Parathyroid adenoma (tissue), 2 donors: ENCODE measurements around the gene BCKDK.
"Not testable (repeated sequence)": the region's sequence is repeated elsewhere in the genome, so short reads cannot be mapped to it uniquely, and the experiment has no call there.

ENCODE experiments used
- H2AFZ ChIP-seq: fragments of 300-600 bp; sonication (generic); one replicate; pipeline ENCODE4 v1.7.0; 2017; ENCODE audit warnings: antibody characterized with exemption, mild to moderate bottlenecking
- H3K27ac ChIP-seq: fragments of 300-600 bp; sonication (generic); one replicate; pipeline ENCODE4 v1.7.0; 2017
- H3K27me3 ChIP-seq: fragments of 300-600 bp; sonication (generic); one replicate; pipeline ENCODE4 v1.7.0; 2017; ENCODE audit warnings: low read length; ENCODE audit not compliant: control insufficient read depth, insufficient read depth
- H3K36me3 ChIP-seq: fragments of 300-600 bp; sonication (generic); one replicate; pipeline ENCODE4 v1.7.0; 2017; ENCODE audit warnings: low read length; ENCODE audit not compliant: control insufficient read depth, insufficient read depth
- H3K4me1 ChIP-seq: fragments of 300-600 bp; sonication (generic); one replicate; pipeline ENCODE4 v1.7.0; 2017; ENCODE audit warnings: control low read depth
- H3K4me2 ChIP-seq: fragments of 300-600 bp; sonication (generic); one replicate; pipeline ENCODE4 v1.7.0; 2017; ENCODE audit warnings: low read length
- H3K4me3 ChIP-seq: fragments of 300-600 bp; sonication (generic); one replicate; pipeline ENCODE4 v1.7.0; 2017; ENCODE audit warnings: low read depth, low read length
- H3K79me2 ChIP-seq: fragments of 300-600 bp; sonication (generic); one replicate; pipeline ENCODE4 v1.7.0; 2017; ENCODE audit warnings: control low read depth
- H3K9ac ChIP-seq: fragments of 300-600 bp; sonication (generic); one replicate; pipeline ENCODE4 v1.7.0; 2017; ENCODE audit warnings: mild to moderate bottlenecking
- H3K9me3 ChIP-seq: fragments of 300-600 bp; sonication (generic); one replicate; pipeline ENCODE4 v1.7.0; 2017; ENCODE audit warnings: low read length; ENCODE audit not compliant: control insufficient read depth
- TF ChIP-seq, protein P1 (sequence below): fragments of 300-600 bp; sonication (generic); IDR thresholded peaks from one replicate; pipeline ENCODE4 v1.7.0; 2017; ENCODE audit warnings: antibody characterized with exemption, mild to moderate bottlenecking
- donor health status: primary hyperparathyroidism.

The BCKDK gene

GRCh38 chr16:31148281-31148728 is 40.1 kb downstream of the BCKDK start:
- TF ChIP-seq, protein P1, sequence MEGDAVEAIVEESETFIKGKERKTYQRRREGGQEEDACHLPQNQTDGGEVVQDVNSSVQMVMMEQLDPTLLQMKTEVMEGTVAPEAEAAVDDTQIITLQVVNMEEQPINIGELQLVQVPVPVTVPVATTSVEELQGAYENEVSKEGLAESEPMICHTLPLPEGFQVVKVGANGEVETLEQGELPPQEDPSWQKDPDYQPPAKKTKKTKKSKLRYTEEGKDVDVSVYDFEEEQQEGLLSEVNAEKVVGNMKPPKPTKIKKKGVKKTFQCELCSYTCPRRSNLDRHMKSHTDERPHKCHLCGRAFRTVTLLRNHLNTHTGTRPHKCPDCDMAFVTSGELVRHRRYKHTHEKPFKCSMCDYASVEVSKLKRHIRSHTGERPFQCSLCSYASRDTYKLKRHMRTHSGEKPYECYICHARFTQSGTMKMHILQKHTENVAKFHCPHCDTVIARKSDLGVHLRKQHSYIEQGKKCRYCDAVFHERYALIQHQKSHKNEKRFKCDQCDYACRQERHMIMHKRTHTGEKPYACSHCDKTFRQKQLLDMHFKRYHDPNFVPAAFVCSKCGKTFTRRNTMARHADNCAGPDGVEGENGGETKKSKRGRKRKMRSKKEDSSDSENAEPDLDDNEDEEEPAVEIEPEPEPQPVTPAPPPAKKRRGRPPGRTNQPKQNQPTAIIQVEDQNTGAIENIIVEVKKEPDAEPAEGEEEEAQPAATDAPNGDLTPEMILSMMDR, result no peak
- no peak overlapping the region for H3K9ac ChIP-seq
- H3K36me3 ChIP-seq, result no peaks in the 10 kb centered on the region
- H3K79me2 ChIP-seq, result no peaks in the 10 kb centered on the region
- no peaks in the 10 kb centered on the region for H3K27me3 ChIP-seq
- peak overlapping the region; percentile 42 for H3K4me2 ChIP-seq
- peak overlapping the region; percentile 83 for H2AFZ ChIP-seq
- no peaks in the 10 kb centered on the region for H3K9me3 ChIP-seq
- H3K4me1 ChIP-seq, result no peaks in the 10 kb centered on the region
- no peak overlapping the region for H3K27ac ChIP-seq
- no peak overlapping the region for H3K4me3 ChIP-seq

DNA sequence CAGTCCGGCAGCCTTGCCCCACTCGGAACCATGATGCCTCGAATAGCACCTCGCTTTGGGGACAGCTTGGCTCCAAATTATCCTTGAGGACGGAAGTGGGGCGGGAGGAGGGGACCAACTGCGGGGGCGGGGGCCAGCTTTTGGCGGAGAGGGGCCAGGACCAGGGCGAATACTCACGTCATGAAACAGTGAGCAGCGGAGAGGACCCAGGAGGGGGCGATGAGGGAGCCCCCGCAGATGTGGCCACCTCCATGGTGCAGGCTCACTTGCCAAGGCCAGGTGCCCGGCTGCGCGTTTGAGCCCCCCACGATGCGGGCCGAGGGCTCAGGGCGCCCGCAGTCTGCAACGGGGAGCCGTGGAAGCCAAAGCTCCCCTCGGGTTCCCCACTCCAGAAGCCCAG is 40.7 kb downstream of the BCKDK start:
- TF ChIP-seq, protein P1, result no peak
- H3K4me1 ChIP-seq, result no peaks in the 10 kb centered on the region
- H3K4me3 ChIP-seq, result no peak overlapping the region
- no peak overlapping the region for H3K27ac ChIP-seq
- no peak overlapping the region for H3K9ac ChIP-seq
- H3K79me2 ChIP-seq, result no peaks in the 10 kb centered on the region
- H3K27me3 ChIP-seq, result no peaks in the 10 kb centered on the region
- no peak overlapping the region for H2AFZ ChIP-seq
- H3K9me3 ChIP-seq, result no peaks in the 10 kb centered on the region
- H3K4me2 ChIP-seq, result no peak overlapping the region
- H3K36me3 ChIP-seq, result no peaks in the 10 kb centered on the region

- TF ChIP-seq, protein P1, result no peak
- H3K27ac ChIP-seq, result no peak overlapping the region
Measured at GRCh38 chr16:31149332-31149731, 41.1 kb downstream of the BCKDK start.

GRCh38 chr16:31149894-31150890 is 42.0 kb downstream of the BCKDK start, which contains the start of gene PRSS36:
Gene PRSS36, minus strand, starts transcription at chr16:31150066. Its CDS starts 31 bp downstream, at chr16:31150035.
- Histone ChIP-seq H3K36me3 (no peaks in the 10 kb centered on the region), H3K9me3 (no peaks in the 10 kb centered on the region), H3K79me2 (no peaks in the 10 kb centered on the region), H2AFZ (no peak within 1 kb of the TSS), H3K4me2 (no peak within 1 kb of the TSS), H3K4me3 (no peak within 1 kb of the TSS), H3K9ac (no peak within 1 kb of the TSS), H3K27me3 (no peaks in the 10 kb centered on the region), H3K27ac (no peak within 1 kb of the TSS), H3K4me1 (no peaks in the 10 kb centered on the region)
- TF ChIP-seq, protein P1, result no peak

More at GRCh38 chr16:31149332-31149731, 41.1 kb downstream of the BCKDK start:
- H3K4me2 ChIP-seq, result no peak overlapping the region
- no peak overlapping the region for H2AFZ ChIP-seq
- H3K36me3 ChIP-seq, result no peaks in the 10 kb centered on the region
- H3K4me1 ChIP-seq, result no peaks in the 10 kb centered on the region
- H3K4me3 ChIP-seq, result no peak overlapping the region
- no peaks in the 10 kb centered on the region for H3K79me2 ChIP-seq
- no peak overlapping the region for H3K9ac ChIP-seq
- H3K27me3 ChIP-seq, result no peaks in the 10 kb centered on the region
- H3K9me3 ChIP-seq, result no peaks in the 10 kb centered on the region

GRCh38 chr16:31150976-31151375 is 42.8 kb downstream of the BCKDK start:
- H2AFZ ChIP-seq, H3K9me3 ChIP-seq, H3K36me3 ChIP-seq, H3K4me2 ChIP-seq, H3K9ac ChIP-seq, H3K79me2 ChIP-seq, H3K4me1 ChIP-seq, H3K27me3 ChIP-seq, H3K27ac ChIP-seq, H3K4me3 ChIP-seq: not testable (repeated sequence)
